Tibial artery (tissue), 4 donors: ENCODE measurements around the gene DNASE1L2.

ENCODE experiments used
- DNase-seq, 2 donors: peaks; one replicate each; pipeline ENCODE4 v3.0.0-alpha.2; 2019
- H3K27ac ChIP-seq, 2 donors: fragments of 200-600 bp; sonication (generic) in 1 of 2; 1 replicate in 1 of 2; 2 replicates in 1 of 2; pipeline ENCODE4 v1.5.1; 2018 to 2019; ENCODE audit warnings: mild to moderate bottlenecking in 1 of 2
- H3K27me3 ChIP-seq, 2 donors: fragments of 200-600 bp; sonication (generic) in 1 of 2; one replicate each; pipeline versions ENCODE4 v1.5.1 to v1.6.0; 2016 to 2019
- H3K36me3 ChIP-seq, 3 donors: fragments of 200-600 bp; sonication (generic) in 2 of 3; one replicate each; pipeline ENCODE4 v1.5.1; 2016 to 2019; ENCODE audit warnings: mild to moderate bottlenecking in 2 of 3
- H3K4me1 ChIP-seq, 4 donors: fragments of 200-600 bp; sonication (generic) in 2 of 4; 1 replicate in 3 of 4; 2 replicates in 1 of 4; pipeline ENCODE4 v1.5.1; 2016 to 2019
- H3K4me3 ChIP-seq, 2 donors: fragments of 200-600 bp; sonication (generic) in 1 of 2; 1 replicate in 1 of 2; 2 replicates in 1 of 2; pipeline ENCODE4 v1.5.1; 2018 to 2019; ENCODE audit warnings: mild to moderate bottlenecking in 2 of 2
- H3K9me3 ChIP-seq, 3 donors: fragments of 200-600 bp; sonication (generic) in 1 of 3; one replicate each; pipeline ENCODE4 v1.5.1; 2016 to 2019
- intact Hi-C: fragments of 100-400 bp; cut with DNase I; formaldehyde crosslinking; loops from one replicate; pipeline ENCODE4 v1.15.0; 2023; ENCODE audit warnings: low total_unique reads
- TF ChIP-seq, protein P1 (sequence below), 2 experiments: fragments of 200-600 bp in 1 of 2; fragments of 450-650 bp in 1 of 2; IDR thresholded peaks; one replicate each; pipeline ENCODE4 v1.5.1; 2017 to 2019; ENCODE audit warnings: antibody characterized with exemption in 2 of 2, mild to moderate bottlenecking in 1 of 2, moderate library complexity in 1 of 2

Gene DNASE1L2

DNA sequence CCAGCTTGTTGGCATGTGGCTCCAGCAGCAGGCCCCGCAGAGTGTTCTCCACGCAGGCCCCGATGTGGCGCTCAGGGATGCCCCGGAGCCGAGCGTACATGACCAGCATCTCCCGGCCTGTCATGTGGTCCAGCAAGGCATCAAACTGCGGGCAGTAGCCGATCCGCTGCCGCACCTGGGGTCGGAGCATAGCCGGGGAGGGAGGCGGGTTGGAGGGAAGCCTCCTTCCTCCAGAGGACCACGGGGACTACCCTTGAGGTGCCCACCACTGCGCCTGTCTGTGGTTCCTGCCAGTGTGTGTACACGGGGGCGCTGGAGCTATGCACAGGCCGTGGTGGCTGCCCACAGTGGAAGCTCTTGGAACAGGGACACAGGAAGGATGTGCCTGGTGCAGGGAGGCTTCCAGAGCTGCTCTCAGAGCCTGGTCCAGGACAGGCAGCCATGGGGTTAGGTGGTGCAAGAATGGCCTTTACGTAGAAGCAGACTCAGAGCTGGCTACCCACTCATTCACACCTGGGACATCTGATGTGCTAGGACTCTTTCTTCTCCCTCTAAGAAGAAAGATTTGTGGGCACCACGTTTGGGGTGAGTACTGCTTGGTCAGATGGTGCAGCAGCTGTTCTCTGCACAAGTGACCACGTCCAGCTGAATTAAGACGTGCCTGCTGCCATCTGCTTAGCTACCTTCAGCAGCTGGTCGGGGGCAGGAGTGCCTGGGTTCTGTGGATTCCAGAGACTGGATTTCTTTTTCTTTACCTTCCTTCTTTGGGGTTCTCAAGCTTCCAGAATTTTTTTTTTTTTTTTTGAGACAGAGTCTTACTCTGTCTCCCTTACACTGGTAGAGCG, 42.9 kb downstream of the DNASE1L2 start:
- H3K4me3 ChIP-seq: no peak overlapping the region
- H3K27me3 ChIP-seq: no peaks in the 10 kb centered on the region
- TF ChIP-seq, protein P1, sequence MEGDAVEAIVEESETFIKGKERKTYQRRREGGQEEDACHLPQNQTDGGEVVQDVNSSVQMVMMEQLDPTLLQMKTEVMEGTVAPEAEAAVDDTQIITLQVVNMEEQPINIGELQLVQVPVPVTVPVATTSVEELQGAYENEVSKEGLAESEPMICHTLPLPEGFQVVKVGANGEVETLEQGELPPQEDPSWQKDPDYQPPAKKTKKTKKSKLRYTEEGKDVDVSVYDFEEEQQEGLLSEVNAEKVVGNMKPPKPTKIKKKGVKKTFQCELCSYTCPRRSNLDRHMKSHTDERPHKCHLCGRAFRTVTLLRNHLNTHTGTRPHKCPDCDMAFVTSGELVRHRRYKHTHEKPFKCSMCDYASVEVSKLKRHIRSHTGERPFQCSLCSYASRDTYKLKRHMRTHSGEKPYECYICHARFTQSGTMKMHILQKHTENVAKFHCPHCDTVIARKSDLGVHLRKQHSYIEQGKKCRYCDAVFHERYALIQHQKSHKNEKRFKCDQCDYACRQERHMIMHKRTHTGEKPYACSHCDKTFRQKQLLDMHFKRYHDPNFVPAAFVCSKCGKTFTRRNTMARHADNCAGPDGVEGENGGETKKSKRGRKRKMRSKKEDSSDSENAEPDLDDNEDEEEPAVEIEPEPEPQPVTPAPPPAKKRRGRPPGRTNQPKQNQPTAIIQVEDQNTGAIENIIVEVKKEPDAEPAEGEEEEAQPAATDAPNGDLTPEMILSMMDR (IDR thresholded peaks at IDR 0.05): no peak
- H3K36me3 ChIP-seq: peaks cover 7 to 70% (median 49%) of the 10 kb centered on the region in 3 donors
- H3K27ac ChIP-seq: no peak overlapping the region
- DNase-seq: no peak
- intact Hi-C loops: no loop called here
- no peaks in the 10 kb centered on the region for H3K4me1 ChIP-seq
- no peaks in the 10 kb centered on the region for H3K9me3 ChIP-seq

DNA sequence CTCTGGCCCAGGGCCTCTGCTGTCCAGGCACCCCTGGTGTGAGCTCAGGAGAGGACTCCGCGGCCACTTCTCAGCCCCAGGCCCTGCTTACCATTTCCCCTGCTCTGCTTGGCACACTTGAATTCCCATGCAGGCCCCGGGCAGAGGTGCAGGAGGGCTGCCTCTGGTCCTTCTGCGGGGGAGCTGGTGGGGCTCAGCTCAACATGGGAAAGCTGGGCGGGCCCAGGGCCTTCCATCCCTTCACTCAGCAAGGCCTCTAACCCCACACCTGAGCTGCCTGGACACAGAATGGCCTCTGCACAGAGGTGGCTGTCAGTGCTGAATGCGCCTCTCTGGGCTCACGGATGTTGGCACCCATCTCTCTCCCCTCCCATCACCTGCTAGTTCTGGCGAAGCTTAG, 44.2 kb downstream of the DNASE1L2 start:
- no peaks in the 10 kb centered on the region for H3K27me3 ChIP-seq
- TF ChIP-seq, protein P1 (IDR thresholded peaks at IDR 0.05): no peak
- intact Hi-C loops: no loop called here
- no peak overlapping the region for H3K4me3 ChIP-seq
- peaks cover 14 to 82% (median 62%) of the 10 kb centered on the region in 3 donors for H3K36me3 ChIP-seq
- no peak for DNase-seq
- H3K27ac ChIP-seq: no peak overlapping the region
- H3K4me1 ChIP-seq: no peaks in the 10 kb centered on the region
- no peaks in the 10 kb centered on the region for H3K9me3 ChIP-seq

DNA sequence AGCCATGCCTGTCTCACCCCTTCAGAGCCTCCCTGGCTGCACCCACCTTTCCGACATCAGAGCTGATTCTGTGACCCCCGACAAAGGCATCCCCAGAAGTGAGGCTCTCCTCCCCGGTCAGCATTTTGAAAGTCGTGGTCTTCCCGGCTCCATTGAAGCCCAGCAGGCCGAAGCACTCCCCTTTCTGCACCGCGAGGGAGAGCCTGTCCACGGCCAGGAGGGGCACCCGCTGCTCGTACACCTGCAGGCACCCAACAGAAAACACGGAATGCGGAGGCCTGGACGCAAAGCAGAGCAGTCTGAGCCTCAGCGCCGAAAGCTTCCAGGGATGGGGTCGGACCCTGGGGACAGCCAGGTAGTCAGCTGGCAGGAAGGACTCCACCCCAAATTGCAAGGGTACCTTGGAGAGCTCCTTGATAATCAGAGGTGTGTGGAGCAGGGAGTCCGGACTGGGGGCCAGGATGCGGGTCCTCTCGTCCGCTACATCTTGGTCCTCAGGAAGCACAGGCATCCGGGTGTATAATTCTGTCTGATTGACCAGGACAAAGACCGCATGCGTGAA, 44.8 kb downstream of the DNASE1L2 start:
- no peak for DNase-seq
- no peaks in the 10 kb centered on the region for H3K9me3 ChIP-seq
- TF ChIP-seq, protein P1 (IDR thresholded peaks at IDR 0.05): no peak
- intact Hi-C loops: no loop called here
- H3K27me3 ChIP-seq: no peaks in the 10 kb centered on the region
- no peak overlapping the region for H3K4me3 ChIP-seq
- H3K36me3 ChIP-seq: peaks cover 14 to 82% (median 61%) of the 10 kb centered on the region in 3 donors
- H3K4me1 ChIP-seq: no peaks in the 10 kb centered on the region
- H3K27ac ChIP-seq: no peak overlapping the region

DNA sequence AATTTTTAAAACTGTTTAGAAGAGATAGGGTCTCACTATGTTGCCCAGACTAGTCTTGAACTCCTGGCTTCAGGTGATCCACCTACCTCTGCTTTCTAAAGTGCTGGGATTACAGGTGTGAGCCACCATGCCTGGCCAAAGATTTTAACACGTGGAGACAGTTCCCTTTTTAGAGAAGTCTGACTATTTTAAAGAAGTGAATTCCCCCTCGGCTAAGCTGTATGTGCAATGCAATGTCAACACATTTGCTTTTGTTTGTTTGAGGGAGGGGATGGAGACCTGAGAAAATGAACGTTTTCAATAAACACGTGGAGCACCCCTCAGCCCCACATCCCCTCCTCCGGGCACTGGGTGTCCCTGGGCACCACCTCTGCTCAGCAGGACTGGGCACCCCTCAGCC, 46.0 kb downstream of the DNASE1L2 start:
- Histone ChIP-seq H3K4me3 (no peak overlapping the region), H3K36me3 (peaks cover 14 to 86% (median 64%) of the 10 kb centered on the region in 3 donors)
- TF ChIP-seq, protein P1 (IDR thresholded peaks at IDR 0.05): no peak

DNA sequence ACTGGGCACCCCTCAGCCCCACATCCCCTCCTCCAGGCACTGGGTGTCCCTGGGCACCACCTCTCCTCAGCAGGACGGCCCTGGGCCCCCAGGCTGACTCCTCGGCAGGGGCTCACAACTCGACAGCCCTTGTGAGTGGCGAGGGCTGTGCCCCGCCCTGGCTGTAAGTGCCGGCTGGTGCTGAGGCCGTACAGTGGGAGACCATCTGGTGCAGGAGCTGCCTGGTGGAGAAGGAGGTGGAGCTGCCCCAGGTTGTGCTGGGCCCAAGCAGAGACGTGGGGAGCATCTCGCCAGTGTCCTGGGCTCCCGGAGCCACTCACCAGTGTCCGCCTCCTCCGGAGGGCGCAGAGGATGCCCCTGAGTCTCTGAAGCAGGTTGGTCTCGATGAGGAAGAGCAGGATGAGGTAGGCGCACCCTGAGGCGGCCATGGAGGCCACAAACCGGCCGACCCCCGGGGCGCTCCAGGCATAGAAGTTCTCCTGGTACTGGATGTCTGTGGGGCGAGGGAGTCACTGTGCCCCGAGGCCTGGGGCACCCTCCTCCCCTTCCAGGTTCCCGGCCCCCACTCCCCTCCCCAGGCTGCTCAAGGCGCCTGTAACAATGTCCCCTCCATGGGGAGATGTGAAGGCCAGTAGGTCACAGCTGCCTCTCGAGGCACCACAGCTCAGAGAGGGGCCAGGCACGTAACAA, 46.8 kb downstream of the DNASE1L2 start:
- intact Hi-C loops: no loop called here
- Histone ChIP-seq H3K36me3 (peaks cover 14 to 86% (median 64%) of the 10 kb centered on the region in 3 donors), H3K9me3 (no peaks in the 10 kb centered on the region), H3K27me3 (no peaks in the 10 kb centered on the region), H3K4me1 (no peaks in the 10 kb centered on the region), H3K27ac (no peak overlapping the region), H3K4me3 (no peak overlapping the region)
- TF ChIP-seq, protein P1 (IDR thresholded peaks at IDR 0.05): no peak
- no peak for DNase-seq

More for the DNA sequence above, 46.0 kb downstream of the DNASE1L2 start:
- intact Hi-C loops: no loop called here
- Histone ChIP-seq H3K27me3 (no peaks in the 10 kb centered on the region), H3K4me1 (no peaks in the 10 kb centered on the region), H3K9me3 (no peaks in the 10 kb centered on the region), H3K27ac (no peak overlapping the region)
- no peak for DNase-seq
